Camera-type eye (tissue), 1 donor: Measurements from ENCODE around the gene RBP2. TPM values are rescaled to one million over a fixed set of nuclear protein-coding genes. Genes with fewer than 3 reads are reported as not detected.

Experiments
- total RNA-seq: library from RNA; depleted of rRNA; stranded (reverse); fragments of >200 nt; gene quantifications from one replicate; pipeline ENCODE4 v1.2.3, GENCODE V29; 2014

RBP2 gene
- total RNA-seq: not detected

DNA sequence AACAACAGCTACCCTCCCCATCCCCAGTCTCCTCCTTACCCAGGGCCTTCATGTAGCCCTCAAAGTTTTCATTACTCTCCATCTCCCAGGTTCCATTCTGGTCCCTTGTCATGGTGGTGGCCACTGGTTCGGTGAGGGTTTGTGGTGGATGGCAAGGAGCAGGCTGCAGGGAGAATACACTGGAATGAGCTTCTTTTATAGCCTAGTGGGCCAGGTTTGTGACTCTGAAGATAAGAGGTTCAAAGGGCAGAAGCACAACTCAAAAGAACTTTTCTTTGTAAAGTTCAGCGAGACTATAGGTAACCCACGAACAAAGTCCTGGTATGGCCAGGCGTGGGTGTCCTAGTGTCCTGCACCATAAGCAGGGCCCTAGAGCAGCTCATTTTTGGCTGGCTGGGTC is at the start of gene RBP2:
TSS of gene RBP2 (minus strand) at position 169 of the 400 bp plus-strand sequence. CDS start at position 112, 57 bp downstream.

Other genes with a start within 250 kb of the RBP2 start
- gene MRPS22, start 132.5 kb downstream of the RBP2 start, total RNA-seq: 65.1 TPM
- gene COPB2, start 86.9 kb downstream of the RBP2 start, total RNA-seq: 140 TPM
- gene RBP1, start 63.2 kb upstream of the RBP2 start, total RNA-seq: 80.8 TPM
- 21.2 TPM for gene NMNAT3, start 201.5 kb upstream of the RBP2 start, total RNA-seq